Thyroid gland (tissue), 4 donors: ENCODE results near the gene HPS4.

ENCODE experiments used
- POLR2A ChIP-seq, 2 donors: fragments of 450-650 bp; IDR thresholded peaks; one replicate each; pipeline ENCODE4 v1.6.1; 2017; ENCODE audit warnings: antibody characterized with exemption in 2 of 2, mild to moderate bottlenecking in 2 of 2, moderate library complexity in 1 of 2
- TF ChIP-seq, protein P1 (sequence below), 6 experiments: fragments of 200-600 bp in 3 of 6; fragments of 450-650 bp in 3 of 6; sonication (generic) in 3 of 6; IDR thresholded peaks; one replicate each; pipeline ENCODE4 v1.5.1; 2016 to 2019; ENCODE audit warnings: antibody characterized with exemption in 6 of 6, mild to moderate bottlenecking in 2 of 6, inconsistent platforms in 1 of 6, moderate library complexity in 1 of 6

DNA sequence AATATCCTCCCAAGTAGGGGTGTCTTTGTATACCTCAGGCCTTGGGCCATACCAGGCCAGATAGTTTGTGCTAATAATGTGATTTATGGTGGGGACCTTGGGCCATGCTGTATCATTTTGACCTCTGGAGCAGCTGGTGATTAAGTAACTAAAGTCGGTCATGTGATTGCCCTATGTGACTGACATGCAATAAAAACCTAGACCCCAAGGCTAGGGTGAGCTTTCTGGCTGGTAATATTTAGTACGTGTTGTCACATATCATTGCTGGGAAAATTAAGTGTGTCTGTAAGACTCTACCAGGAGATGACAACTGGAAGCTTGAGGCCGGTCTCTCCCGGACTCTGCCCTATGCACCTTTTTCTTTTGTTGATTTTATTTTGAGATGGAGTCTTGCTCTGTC lies 41.3 kb upstream of the HPS4 start:
- TF ChIP-seq, protein P1, sequence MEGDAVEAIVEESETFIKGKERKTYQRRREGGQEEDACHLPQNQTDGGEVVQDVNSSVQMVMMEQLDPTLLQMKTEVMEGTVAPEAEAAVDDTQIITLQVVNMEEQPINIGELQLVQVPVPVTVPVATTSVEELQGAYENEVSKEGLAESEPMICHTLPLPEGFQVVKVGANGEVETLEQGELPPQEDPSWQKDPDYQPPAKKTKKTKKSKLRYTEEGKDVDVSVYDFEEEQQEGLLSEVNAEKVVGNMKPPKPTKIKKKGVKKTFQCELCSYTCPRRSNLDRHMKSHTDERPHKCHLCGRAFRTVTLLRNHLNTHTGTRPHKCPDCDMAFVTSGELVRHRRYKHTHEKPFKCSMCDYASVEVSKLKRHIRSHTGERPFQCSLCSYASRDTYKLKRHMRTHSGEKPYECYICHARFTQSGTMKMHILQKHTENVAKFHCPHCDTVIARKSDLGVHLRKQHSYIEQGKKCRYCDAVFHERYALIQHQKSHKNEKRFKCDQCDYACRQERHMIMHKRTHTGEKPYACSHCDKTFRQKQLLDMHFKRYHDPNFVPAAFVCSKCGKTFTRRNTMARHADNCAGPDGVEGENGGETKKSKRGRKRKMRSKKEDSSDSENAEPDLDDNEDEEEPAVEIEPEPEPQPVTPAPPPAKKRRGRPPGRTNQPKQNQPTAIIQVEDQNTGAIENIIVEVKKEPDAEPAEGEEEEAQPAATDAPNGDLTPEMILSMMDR (IDR thresholded peaks at IDR 0.05), result no peak
- no peak for TF ChIP-seq POLR2A (IDR thresholded peaks at IDR 0.05)
